Stimulated activated CD8-positive, alpha-beta memory T cell treated with anti-CD3 and anti-CD28 coated beads, Interleukin-7, amount 100 ng/mL, for 1 hour (primary cell): ENCODE results near the gene SUFU.
"Not testable (repeated sequence)": the region's sequence is repeated elsewhere in the genome, so short reads cannot be mapped to it uniquely, and the experiment has no call there.

Experiments
- DNase-seq, 2 donors: peaks; one replicate each; pipeline ENCODE4 v3.0.0-alpha.2; 2020; ENCODE audit warnings: low read depth in 2 of 2

The SUFU gene

DNA sequence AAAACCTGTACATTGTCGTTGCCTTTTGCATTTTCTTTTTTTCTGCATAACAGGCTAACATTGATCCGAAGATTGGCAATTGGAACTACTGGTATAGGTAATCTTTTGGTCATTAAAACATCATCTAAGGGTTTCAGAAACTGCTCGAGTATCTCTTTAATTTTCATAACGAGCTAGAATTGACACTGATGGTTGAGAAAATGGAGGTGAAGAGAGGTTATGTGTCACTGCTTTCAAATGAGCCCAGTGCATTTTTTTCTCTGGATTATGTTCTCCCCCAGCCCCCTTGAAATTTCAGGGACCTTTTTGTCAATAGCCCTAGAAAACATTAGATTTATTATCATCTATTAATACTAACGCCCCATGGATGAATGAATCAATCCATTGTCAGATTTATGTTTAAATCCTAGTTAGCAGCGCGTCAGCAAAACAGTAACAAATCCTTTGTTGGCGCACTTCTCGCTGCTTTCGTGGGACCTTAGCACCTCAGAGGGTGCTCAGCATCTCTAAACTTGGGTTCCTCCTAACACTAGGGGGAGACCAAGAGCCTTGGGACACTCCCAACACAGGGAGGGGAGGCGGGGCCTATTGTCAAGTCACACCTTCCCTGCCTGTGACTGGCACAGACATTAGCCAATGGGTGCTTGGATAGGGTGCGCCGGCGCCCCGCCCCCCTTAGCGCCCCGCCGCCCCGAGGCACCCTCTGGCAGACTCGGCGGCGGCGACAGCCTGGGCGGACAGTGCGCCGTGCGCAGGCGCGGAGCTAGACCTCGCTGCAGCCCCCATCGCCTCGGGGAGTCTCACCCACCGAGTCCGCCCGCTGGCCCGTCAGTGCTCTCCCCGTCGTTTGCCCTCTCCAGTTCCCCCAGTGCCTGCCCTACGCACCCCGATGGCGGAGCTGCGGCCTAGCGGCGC, at the start of gene SUFU:
Gene SUFU (plus strand): TSS at position 709 of the 915 bp plus-strand sequence. CDS start 181 bp downstream, at position 890.
- peak; percentile 94 to 97 for DNase-seq

- not testable (repeated sequence) for DNase-seq
These were observed 48.9 kb upstream of the SUFU start for GRCh38 chr10:102454662-102455487.

GRCh38 chr10:102455893-102456471, 47.8 kb upstream of the SUFU start:
- no peak for DNase-seq

DNA sequence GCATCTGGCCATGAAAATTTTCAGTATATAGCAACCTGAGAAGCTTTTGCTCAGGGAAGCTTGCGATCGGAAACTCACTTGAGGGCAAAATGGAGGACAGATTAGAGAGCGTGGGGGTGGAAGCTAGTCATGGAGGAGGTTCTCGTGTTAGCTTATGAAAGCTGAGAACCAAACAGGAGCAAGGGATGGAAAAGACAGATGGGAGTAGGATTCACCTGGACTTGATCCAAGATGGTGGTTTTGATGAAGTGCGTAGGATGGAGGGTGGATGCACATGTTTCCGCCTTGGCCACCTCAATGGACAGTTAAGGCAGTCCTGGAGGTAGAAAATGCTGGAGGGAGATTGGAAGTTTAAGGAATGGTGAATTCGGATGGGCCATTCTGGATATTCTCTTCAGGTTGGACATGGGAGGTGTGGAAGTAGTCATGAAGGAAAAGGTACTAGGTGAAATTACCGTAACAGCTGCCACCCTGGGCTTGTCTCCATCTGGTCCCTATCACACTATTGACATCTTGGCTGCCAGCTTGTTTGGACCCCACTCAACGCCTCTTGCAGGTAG, 46.1 kb upstream of the SUFU start:
- DNase-seq = no peak

DNA sequence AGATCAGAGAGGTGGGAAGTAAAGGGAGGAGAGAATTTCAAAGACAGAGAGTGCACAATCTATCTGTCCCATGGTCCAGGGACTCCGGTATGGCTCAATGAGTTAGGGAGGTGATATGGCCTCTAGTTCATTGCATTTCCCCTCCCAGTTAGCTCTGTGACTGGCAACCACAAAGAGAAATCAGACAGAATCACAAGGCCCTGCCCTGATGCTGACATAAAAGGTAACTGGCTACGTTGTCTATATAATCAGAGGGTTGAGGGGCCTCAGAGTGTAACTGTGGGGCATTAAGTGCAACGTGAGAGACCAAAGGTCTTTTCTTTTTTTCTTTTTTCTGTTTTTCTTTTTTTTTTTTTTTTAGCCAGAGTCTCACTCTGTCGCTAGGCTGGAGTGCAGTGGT, 45.1 kb upstream of the SUFU start:
- DNase-seq = no peak

- no peak for DNase-seq
These were observed 43.0 kb upstream of the SUFU start for GRCh38 chr10:102460836-102461186.

GRCh38 chr10:102461187-102462054, 42.4 kb upstream of the SUFU start:
- DNase-seq = peak; percentile 83 to 87

GRCh38 chr10:102462512-102463054, 41.2 kb upstream of the SUFU start:
- DNase-seq = no peak

DNA sequence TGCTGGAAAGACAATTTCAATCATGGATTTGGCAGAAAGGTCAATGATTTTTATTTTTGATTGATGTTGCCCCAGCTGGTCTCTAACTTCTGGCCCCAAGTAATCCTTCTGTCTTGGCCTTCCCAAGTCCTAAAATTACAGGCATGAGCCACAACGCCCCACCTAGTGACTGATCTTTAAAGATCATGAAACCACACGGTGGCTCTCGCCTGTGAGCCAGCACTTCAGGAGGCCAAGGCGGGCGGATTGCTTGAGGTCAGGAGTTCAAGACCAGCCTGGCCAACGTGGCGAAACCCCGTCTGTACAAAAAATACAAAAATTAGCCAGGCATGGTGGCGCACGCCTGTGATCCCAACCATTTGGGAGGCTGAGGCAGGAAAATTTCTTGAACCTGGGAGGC, 39.8 kb upstream of the SUFU start:
- DNase-seq = no peak

GRCh38 chr10:102465466-102465865, 38.3 kb upstream of the SUFU start:
- no peak for DNase-seq

GRCh38 chr10:102467318-102467717, 36.5 kb upstream of the SUFU start:
- DNase-seq = no peak

GRCh38 chr10:102467971-102468438, 35.8 kb upstream of the SUFU start:
- DNase-seq = no peak

GRCh38 chr10:102468683-102469082, 35.1 kb upstream of the SUFU start:
- no peak for DNase-seq

DNA sequence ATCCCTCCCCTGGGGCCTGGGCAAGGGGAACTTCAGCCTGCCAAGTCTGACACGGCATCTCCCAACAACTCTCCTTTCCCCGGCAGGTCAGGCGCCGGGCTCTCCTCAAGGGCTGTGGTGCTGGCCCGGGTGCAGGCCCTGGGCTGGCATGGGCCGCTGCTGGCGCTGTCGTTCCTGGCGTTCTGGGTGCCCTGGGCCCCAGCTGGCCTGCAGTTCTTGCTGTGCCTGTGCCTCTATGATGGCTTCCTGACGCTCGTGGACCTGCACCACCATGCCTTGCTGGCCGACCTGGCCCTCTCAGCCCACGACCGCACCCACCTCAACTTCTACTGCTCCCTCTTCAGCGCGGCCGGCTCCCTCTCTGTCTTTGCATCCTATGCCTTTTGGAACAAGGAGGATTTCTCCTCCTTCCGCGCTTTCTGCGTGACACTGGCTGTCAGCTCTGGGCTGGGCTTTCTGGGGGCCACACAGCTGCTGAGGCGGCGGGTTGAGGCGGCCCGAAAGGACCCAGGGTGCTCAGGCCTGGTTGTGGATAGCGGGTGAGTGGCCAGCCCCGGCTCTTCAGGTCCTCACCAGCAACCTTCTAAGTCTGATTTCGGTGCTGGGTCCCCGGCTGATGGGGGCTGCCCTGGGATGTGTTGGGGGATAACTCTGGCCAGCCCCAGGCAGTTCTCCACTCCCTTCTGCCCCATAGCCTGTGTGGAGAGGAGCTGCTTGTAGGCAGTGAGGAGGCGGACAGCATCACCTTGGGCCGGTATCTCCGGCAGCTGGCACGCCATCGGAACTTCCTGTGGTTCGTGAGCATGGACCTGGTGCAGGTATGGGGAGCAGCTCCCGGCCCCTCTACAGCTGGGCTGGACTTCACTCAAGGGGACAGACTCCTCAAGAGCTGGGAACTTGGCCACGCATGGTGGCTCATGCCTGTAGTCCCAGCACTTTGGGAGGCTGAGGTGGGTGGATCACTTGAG, 32.9 kb upstream of the SUFU start:
- no peak for DNase-seq

DNA sequence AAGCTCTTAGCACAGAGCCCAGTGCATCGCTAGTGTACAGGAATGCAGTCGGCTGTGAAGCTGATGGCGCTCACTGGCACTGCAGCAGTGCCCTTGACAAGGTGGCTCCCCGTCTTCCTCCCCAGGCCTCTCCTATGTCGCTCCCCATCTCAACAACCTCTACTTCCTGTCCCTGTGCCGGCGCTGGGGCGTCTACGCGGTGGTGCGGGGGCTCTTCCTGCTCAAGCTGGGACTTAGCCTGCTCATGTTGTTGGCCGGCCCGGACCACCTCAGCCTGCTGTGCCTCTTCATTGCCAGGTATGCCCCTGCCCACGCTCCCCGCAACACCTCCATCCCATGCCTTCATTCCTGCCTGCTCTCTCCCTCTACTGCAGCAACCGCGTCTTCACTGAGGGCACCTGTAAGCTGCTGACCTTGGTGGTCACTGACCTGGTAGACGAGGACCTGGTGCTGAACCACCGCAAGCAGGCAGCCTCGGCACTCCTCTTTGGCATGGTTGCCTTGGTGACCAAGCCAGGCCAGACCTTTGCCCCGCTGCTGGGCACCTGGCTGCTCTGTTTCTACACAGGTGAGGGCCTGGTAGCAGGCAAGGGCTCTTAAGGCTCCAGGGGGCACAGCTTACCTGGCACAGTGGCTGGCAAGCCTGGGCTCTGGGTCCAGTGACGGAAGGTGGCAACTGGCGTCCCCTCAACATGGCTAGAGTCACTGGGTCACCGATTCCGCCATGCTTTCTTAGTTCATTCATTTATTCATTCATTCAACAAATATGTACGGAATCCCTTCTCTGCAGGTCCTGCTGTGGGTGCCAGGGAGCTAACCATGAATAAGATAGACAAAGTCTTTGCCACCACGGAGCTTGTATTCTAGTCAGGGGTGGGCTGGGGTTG, 30.1 kb upstream of the SUFU start:
- DNase-seq = no peak

GRCh38 chr10:102475451-102476040, 28.2 kb upstream of the SUFU start:
- DNase-seq = no peak

GRCh38 chr10:102476466-102477141, 27.2 kb upstream of the SUFU start:
- no peak for DNase-seq
